Psoas muscle (tissue), 8 donors: Measurements from ENCODE around the gene FAM193A. TPM values are rescaled to one million over a fixed set of nuclear protein-coding genes. Genes with fewer than 3 reads are reported as not detected.

ENCODE experiments used
- ATAC-seq, 4 donors: fragments of 200-7000 bp; cut with Tn5 transposase; one replicate each; pipeline ENCODE4 v1.9.1; 2020; ENCODE audit warnings: moderate library complexity in 3 of 4, mild to moderate bottlenecking in 2 of 4
- DNase-seq, 2 donors: peaks; one replicate each; pipeline ENCODE4 v3.0.0-alpha.2; 2020
- H3K27ac ChIP-seq: fragments of 200-600 bp; one replicate; pipeline ENCODE4 v1.8.0; 2022
- H3K27me3 ChIP-seq, 3 donors: fragments of 200-600 bp in 1 of 3; one replicate each; pipeline versions ENCODE4 v1.6.1 to v1.8.0; 2013 to 2022; ENCODE audit warnings: low read length in 2 of 3, mild to moderate bottlenecking in 2 of 3, moderate library complexity in 1 of 3; ENCODE audit not compliant: insufficient read depth in 3 of 3
- H3K36me3 ChIP-seq, 2 donors: fragments of 200-600 bp in 1 of 2; one replicate each; pipeline versions ENCODE4 v1.6.1 to v1.8.0; 2013 to 2022; ENCODE audit warnings: low read depth in 1 of 2, mild to moderate bottlenecking in 1 of 2, moderate library complexity in 1 of 2; ENCODE audit not compliant: insufficient read depth in 1 of 2
- H3K4me1 ChIP-seq: fragments of 200-600 bp; one replicate; pipeline ENCODE4 v1.8.0; 2022
- H3K4me3 ChIP-seq: fragments of 200-600 bp; one replicate; pipeline ENCODE4 v1.8.0; 2022; ENCODE audit warnings: mild to moderate bottlenecking
- H3K9me3 ChIP-seq: fragments of 200-600 bp; one replicate; pipeline ENCODE4 v1.8.0; 2022
- WGBS, 3 donors: extraction: QIAGEN DNeasy Blood & Tissue Kit; methylation state at CpG; one replicate each; pipeline versions ENCODE4 v1.1.6 to v1.1.7; 2013; 5-methylcytosine and 5-hydroxymethylcytosine counted together
- intact Hi-C, 2 donors: fragments of 100-400 bp; cut with DNase I; formaldehyde crosslinking; loops; one replicate each; pipeline versions ENCODE4 v1.11.0 to v1.14.2; 2022
- polyA plus RNA-seq, 3 donors: library from polyadenylated mRNA; stranded (reverse); fragments of 200-250 nt; gene quantifications; one replicate each; pipeline ENCODE4 v1.2.3, GENCODE V29; 2013
- total RNA-seq, 4 donors: library from RNA; stranded (reverse); fragmentation: NEBNext Ultra II Directional in 2 of 4; extraction: Animal tissue kit (Norgen Biotek cat#: 25700) in 2 of 4; gene quantifications; one replicate each; pipeline versions ENCODE4 v1.2.1 to v1.2.4, GENCODE V29; 2021 to 2023
- TF ChIP-seq, protein P1 (sequence below): fragments of 200-600 bp; IDR thresholded peaks from one replicate; pipeline ENCODE4 v1.8.0; 2022; ENCODE audit warnings: antibody characterized with exemption
- donor health status: healthy with polysubstance abuse.
- donor health status: DM: no; HTN: no; CAD: no; lungs with moderate emphysema.
- donor health status: Bipolar disorder and iron deficiency.
- donor health status: healthy.
- donor health status: DM: yes; HTN: yes; CAD: no.
- donor health status: DM: no; HTN: no; CAD: no.
- donor health status: DM: no; HTN: no; CAD: no.
- donor health status: DM: yes; HTN: yes; CAD: no.

Gene FAM193A
- total and polyA plus RNA-seq, 7 donors, result 7.5 to 20.0 (median 14.6) TPM

DNA sequence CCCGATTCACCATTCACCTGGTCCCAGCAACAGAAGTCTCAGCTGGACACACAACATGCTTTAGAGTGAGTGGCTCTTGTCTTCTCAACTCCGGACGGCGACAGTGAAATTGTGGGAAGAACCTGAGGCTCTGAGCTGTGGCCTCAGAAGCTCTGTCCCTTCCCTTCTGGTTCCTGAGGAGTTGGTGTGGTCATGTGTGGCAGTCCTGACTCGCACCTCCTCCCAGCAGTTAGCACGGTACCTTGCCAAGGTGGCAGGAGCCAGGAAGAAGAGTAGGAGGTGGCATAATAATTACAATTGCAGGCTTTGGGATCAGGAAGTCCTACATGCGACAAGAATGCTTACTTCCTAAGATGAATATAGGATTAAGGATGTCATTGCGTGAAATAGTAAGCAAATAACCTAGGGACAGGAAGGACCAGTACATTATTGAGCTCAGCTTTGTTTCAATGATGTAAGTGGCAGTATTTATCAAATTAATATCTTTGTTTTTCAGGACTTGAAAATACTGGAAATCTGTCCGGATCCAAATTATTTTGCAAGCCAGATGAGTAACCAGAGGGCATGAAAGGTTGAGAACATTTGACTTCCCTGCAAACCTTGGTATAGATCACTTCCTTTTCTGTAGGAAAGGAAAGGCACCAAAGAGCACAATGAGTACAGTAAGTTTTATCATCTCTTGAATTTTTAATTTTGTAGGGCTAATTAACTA is 46.5 kb upstream of the FAM193A start:
- H3K27me3 ChIP-seq, result no peaks in the 10 kb centered on the region
- no peak for DNase-seq
- no peaks in the 10 kb centered on the region for H3K9me3 ChIP-seq
- TF ChIP-seq, protein P1, sequence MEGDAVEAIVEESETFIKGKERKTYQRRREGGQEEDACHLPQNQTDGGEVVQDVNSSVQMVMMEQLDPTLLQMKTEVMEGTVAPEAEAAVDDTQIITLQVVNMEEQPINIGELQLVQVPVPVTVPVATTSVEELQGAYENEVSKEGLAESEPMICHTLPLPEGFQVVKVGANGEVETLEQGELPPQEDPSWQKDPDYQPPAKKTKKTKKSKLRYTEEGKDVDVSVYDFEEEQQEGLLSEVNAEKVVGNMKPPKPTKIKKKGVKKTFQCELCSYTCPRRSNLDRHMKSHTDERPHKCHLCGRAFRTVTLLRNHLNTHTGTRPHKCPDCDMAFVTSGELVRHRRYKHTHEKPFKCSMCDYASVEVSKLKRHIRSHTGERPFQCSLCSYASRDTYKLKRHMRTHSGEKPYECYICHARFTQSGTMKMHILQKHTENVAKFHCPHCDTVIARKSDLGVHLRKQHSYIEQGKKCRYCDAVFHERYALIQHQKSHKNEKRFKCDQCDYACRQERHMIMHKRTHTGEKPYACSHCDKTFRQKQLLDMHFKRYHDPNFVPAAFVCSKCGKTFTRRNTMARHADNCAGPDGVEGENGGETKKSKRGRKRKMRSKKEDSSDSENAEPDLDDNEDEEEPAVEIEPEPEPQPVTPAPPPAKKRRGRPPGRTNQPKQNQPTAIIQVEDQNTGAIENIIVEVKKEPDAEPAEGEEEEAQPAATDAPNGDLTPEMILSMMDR, result no peak
- ATAC-seq, result no peak
- H3K4me1 ChIP-seq, result peaks cover 11% of the 10 kb centered on the region
- 79% methylated on average over 9 of the region's 9 CpGs for WGBS, 3 donors
- peaks cover 6 to 40% of the 10 kb centered on the region in 2 donors for H3K36me3 ChIP-seq
- intact Hi-C loops, result no loop called here
- H3K27ac ChIP-seq, result no peak overlapping the region
- H3K4me3 ChIP-seq, result no peak overlapping the region

- Histone ChIP-seq H3K9me3 (no peaks in the 10 kb centered on the region), H3K36me3 (peaks cover 6 to 64% of the 10 kb centered on the region in 2 donors), H3K27ac (no peak overlapping the region), H3K4me3 (no peak overlapping the region), H3K27me3 (no peaks in the 10 kb centered on the region), H3K4me1 (no peaks in the 10 kb centered on the region)
- TF ChIP-seq, protein P1, result no peak
- 71 to 94% (median 74%) methylated on average over 1 of the region's 1 CpG for WGBS, 3 donors
- intact Hi-C loops, result no loop called here
- ATAC-seq, result no peak
- no peak for DNase-seq
Observed at GRCh38 chr4:2492970-2493369, 43.5 kb upstream of the FAM193A start.

- 42 to 71% (median 47%) methylated on average over 3 of the region's 3 CpGs for WGBS, 3 donors
- no peaks in the 10 kb centered on the region for H3K27me3 ChIP-seq
- H3K4me3 ChIP-seq, result no peak overlapping the region
- TF ChIP-seq, protein P1, result no peak
- DNase-seq (no peak), ATAC-seq (peak in 1 of 4 donors; percentile 51)
- no peaks in the 10 kb centered on the region for H3K9me3 ChIP-seq
- intact Hi-C loops, result no loop called here
- no peak overlapping the region for H3K27ac ChIP-seq
- H3K36me3 ChIP-seq, result peaks cover 6 to 83% of the 10 kb centered on the region in 2 donors
- no peaks in the 10 kb centered on the region for H3K4me1 ChIP-seq
Observed at GRCh38 chr4:2494992-2495391, 41.5 kb upstream of the FAM193A start.

DNA sequence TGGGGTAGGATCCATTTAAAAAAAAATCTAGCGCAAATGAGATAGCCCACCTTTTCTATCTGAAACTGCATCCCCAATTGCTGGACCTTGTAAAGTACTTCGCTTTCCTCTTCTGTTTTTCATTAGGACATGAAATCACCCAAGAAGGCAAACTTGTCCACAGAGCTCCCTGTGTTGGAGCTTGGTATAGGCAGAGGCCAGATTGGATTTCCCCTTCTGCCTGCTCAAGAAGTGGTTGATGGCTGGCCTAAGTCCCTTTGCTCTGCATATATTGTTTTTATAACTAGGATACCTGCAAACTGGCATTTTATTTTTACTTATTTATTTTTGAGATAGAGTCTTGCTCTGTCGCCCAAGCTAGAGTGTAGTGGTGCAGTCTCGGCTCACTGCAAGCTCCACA is 39.1 kb upstream of the FAM193A start:
- intact Hi-C loops, result no loop called here
- DNase-seq (no peak), ATAC-seq (no peak)
- TF ChIP-seq, protein P1, result no peak
- no peaks in the 10 kb centered on the region for H3K27me3 ChIP-seq
- no peak overlapping the region for H3K27ac ChIP-seq
- H3K9me3 ChIP-seq, result no peaks in the 10 kb centered on the region
- WGBS, 3 donors, result 98 to 100% (median 99%) methylated on average over 4 of the region's 4 CpGs
- H3K36me3 ChIP-seq, result peaks cover 7 to 80% of the 10 kb centered on the region in 2 donors
- H3K4me3 ChIP-seq, result no peak overlapping the region
- H3K4me1 ChIP-seq, result no peaks in the 10 kb centered on the region

DNA sequence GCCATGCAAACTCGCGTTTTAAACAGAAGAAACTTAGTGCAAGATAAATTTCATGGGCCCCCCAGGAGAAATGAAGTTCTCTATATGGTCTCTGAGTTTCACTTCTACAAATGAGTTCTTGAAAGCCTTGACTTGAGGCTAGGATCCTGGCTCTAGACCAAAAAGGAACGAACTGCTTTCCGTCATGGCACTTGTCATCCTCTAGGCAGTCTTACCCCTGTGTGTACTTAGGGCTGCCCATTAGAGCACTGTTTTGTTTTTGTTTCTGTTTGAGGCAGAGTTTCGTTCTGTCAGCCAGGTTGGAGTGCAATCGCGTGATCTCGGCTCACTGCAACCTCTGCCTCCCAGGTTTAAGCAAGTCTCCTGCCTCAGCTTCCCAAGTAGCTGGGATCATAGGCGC is 38.5 kb upstream of the FAM193A start:
- Histone ChIP-seq H3K36me3 (peaks cover 5 to 74% of the 10 kb centered on the region in 2 donors), H3K4me3 (no peak overlapping the region), H3K27me3 (no peaks in the 10 kb centered on the region), H3K4me1 (no peaks in the 10 kb centered on the region), H3K27ac (no peak overlapping the region), H3K9me3 (no peaks in the 10 kb centered on the region)
- DNase-seq (no peak), ATAC-seq (no peak)
- WGBS, 3 donors, result 92 to 95% (median 95%) methylated on average over 9 of the region's 9 CpGs
- intact Hi-C loops, result no loop called here
- TF ChIP-seq, protein P1, result no peak
